PC-3 (cell line): Measurements from ENCODE around the gene ADAM29. TPM values are rescaled to one million over a fixed set of nuclear protein-coding genes. Genes with fewer than 3 reads are reported as not detected.
"Not testable (repeated sequence)": the region's sequence is repeated elsewhere in the genome, so short reads cannot be mapped to it uniquely, and the experiment has no call there.

Experiments used
- ATAC-seq: fragments of 200-7000 bp; cut with Tn5 transposase; 2 replicates; pipeline ENCODE4 v1.9.1; 2020; ENCODE audit warnings: mild to moderate bottlenecking, moderate library complexity
- BruUV-seq: library from RNA; stranded (reverse); fragments of 400-500 nt; replicated peaks from 2 replicates; lab custom pipeline; 2021; lab: Mats Ljungman, UMichigan
- CTCF ChIA-PET: fragments of 300-600 bp; sonication (Branson Sonifier 250); formaldehyde crosslinking; loops from one replicate; lab custom pipeline; 2022; ENCODE audit warnings: antibody characterized with exemption; lab: Charles Lee
- POLR2A ChIA-PET: fragments of 300-600 bp; sonication (Branson Sonifier 250); formaldehyde crosslinking; loops from one replicate; lab custom pipeline; 2022; ENCODE audit warnings: antibody characterized with exemption; ENCODE audit not compliant: unreplicated experiment; lab: Charles Lee
- DNase-seq: peaks from one replicate; pipeline ENCODE4 v3.0.0-alpha.2; 2015
- H2AFZ ChIP-seq: fragments of 300-600 bp; sonication (generic); 2 replicates; pipeline ENCODE4 v1.6.0; 2016; ENCODE audit warnings: antibody characterized with exemption, low read length
- H3F3A ChIP-seq: fragments of 300-600 bp; sonication (generic); one replicate; pipeline ENCODE4 v1.6.0; 2017; ENCODE audit warnings: antibody characterized with exemption, low read length, control low read depth, mild to moderate bottlenecking; ENCODE audit not compliant: unreplicated experiment
- H3K27ac ChIP-seq: fragments of 300-600 bp; sonication (generic); 2 replicates; pipeline ENCODE4 v1.5.1; 2016; ENCODE audit warnings: mild to moderate bottlenecking, low read length
- H3K27me3 ChIP-seq: fragments of 300-600 bp; sonication (generic); 2 replicates; pipeline ENCODE4 v1.6.1; 2016; ENCODE audit warnings: low read length, mixed read lengths
- H3K36me3 ChIP-seq: fragments of 300-600 bp; sonication (generic); 2 replicates; pipeline ENCODE4 v1.6.1; 2016; ENCODE audit warnings: low read depth, mixed run types, low read length, mixed read lengths
- H3K4me1 ChIP-seq: fragments of 300-600 bp; sonication (generic); 2 replicates; pipeline ENCODE4 v1.5.1; 2016; ENCODE audit warnings: low read length; ENCODE audit not compliant: insufficient read depth
- H3K4me2 ChIP-seq: fragments of 300-600 bp; sonication (generic); 2 replicates; pipeline ENCODE4 v1.6.0; 2016; ENCODE audit warnings: low read length
- H3K4me3 ChIP-seq: fragments of 300-600 bp; sonication (generic); 2 replicates; pipeline ENCODE4 v1.5.1; 2016; ENCODE audit warnings: mild to moderate bottlenecking, low read length, mixed read lengths
- H3K79me2 ChIP-seq: fragments of 300-600 bp; sonication (generic); 2 replicates; pipeline ENCODE4 v1.6.1; 2017; ENCODE audit warnings: low read length, mixed read lengths
- H3K9ac ChIP-seq: fragments of 300-600 bp; sonication (generic); 2 replicates; pipeline ENCODE4 v1.6.0; 2016; ENCODE audit warnings: mild to moderate bottlenecking, low read length
- H3K9me2 ChIP-seq: fragments of 300-600 bp; sonication (generic); replicated peaks from 2 replicates; pipeline ENCODE4 v1.6.1; 2016; ENCODE audit warnings: mixed run types, low read length, mixed read lengths
- H3K9me3 ChIP-seq: fragments of 300-600 bp; sonication (generic); 2 replicates; pipeline ENCODE4 v1.6.1; 2016; ENCODE audit warnings: low read length, mixed read lengths
- H4K20me1 ChIP-seq: fragments of 300-600 bp; sonication (generic); 2 replicates; pipeline ENCODE4 v1.6.1; 2016; ENCODE audit warnings: low read length, mixed read lengths
- CTCF ChIP-seq: fragments of 300-600 bp; sonication (generic); conservative IDR thresholded peaks from 2 replicates; pipeline ENCODE4 v1.5.1; 2017; ENCODE audit warnings: antibody characterized with exemption, low read depth, mild to moderate bottlenecking, low read length
- EZH2 ChIP-seq: fragments of 300-600 bp; sonication (generic); IDR thresholded peaks from one replicate; pipeline ENCODE4 v1.6.1; 2017; ENCODE audit warnings: antibody characterized with exemption, mild to moderate bottlenecking, low read length; ENCODE audit not compliant: unreplicated experiment
- EZH2phosphoT487 ChIP-seq: fragments of 300-600 bp; sonication (generic); IDR thresholded peaks from 2 replicates; pipeline ENCODE4 v1.6.1; 2018; ENCODE audit warnings: mild to moderate bottlenecking, antibody characterized with exemption, low read length, borderline replicate concordance
- intact Hi-C: fragments of 100-400 bp; cut with micrococcal nuclease; formaldehyde crosslinking; loops from 2 replicates; pipeline ENCODE4 v1.9.0; 2023
- total RNA-seq: library from RNA; depleted of rRNA; stranded (reverse); fragments of >200 nt; gene quantifications from 2 replicates; pipeline ENCODE4 v1.2.3, GENCODE V29; 2014

Gene ADAM29
- total RNA-seq, 1 experiment from 2014 or later: not detected

GRCh38 chr4:174871407-174871806 is 46.8 kb upstream of the ADAM29 start:
- no TSS peak for BruUV-seq
- Histone ChIP-seq H3K36me3 (no peaks in the 10 kb centered on the region), H3K9ac (no peak overlapping the region), H3K27ac (no peak overlapping the region), H3K79me2 (no peaks in the 10 kb centered on the region), H4K20me1 (no peaks in the 10 kb centered on the region), H3K9me3 (no peaks in the 10 kb centered on the region), H3K27me3 (no peaks in the 10 kb centered on the region), H2AFZ (no peak overlapping the region), H3K9me2 (no peaks in the 10 kb centered on the region), H3F3A (no peaks in the 10 kb centered on the region), H3K4me2 (0 out of 2 replicates have a peak overlapping the region, but pooled peaks have one; percentile 30), H3K4me1 (peaks cover 20% of the 10 kb centered on the region), H3K4me3 (no peak overlapping the region)
- CTCF ChIA-PET: no interaction called here
- no peak for TF ChIP-seq CTCF
- no peak for TF ChIP-seq EZH2phosphoT487
- no peak for TF ChIP-seq EZH2
- POLR2A ChIA-PET: no interaction called here
- ATAC-seq (no peak), DNase-seq (no peak)
- intact Hi-C loops: no loop called here

- H3K9ac ChIP-seq, H3K4me3 ChIP-seq, CTCF ChIA-PET, BruUV-seq, H3K4me2 ChIP-seq, H3K36me3 ChIP-seq, H4K20me1 ChIP-seq, H3K27me3 ChIP-seq, ATAC-seq, POLR2A ChIA-PET, H2AFZ ChIP-seq, H3K27ac ChIP-seq, H3K9me2 ChIP-seq, H3F3A ChIP-seq, H3K79me2 ChIP-seq, intact Hi-C loops, H3K9me3 ChIP-seq: not testable (repeated sequence)
- peaks cover 20% of the 10 kb centered on the region for H3K4me1 ChIP-seq
- DNase-seq: peak; percentile 9
Measured at GRCh38 chr4:174873146-174873545, 45.0 kb upstream of the ADAM29 start.

- Histone ChIP-seq H2AFZ (no peak overlapping the region), H3F3A (no peaks in the 10 kb centered on the region), H3K79me2 (no peaks in the 10 kb centered on the region), H4K20me1 (no peaks in the 10 kb centered on the region), H3K4me3 (no peak overlapping the region), H3K27me3 (no peaks in the 10 kb centered on the region), H3K9ac (no peak overlapping the region), H3K36me3 (no peaks in the 10 kb centered on the region), H3K9me2 (no peaks in the 10 kb centered on the region), H3K4me2 (no peak overlapping the region), H3K27ac (no peak overlapping the region), H3K4me1 (peaks cover 16% of the 10 kb centered on the region), H3K9me3 (no peaks in the 10 kb centered on the region)
- intact Hi-C loops: loop anchor here (1.0 to 2.0 kb wide), 3 partner anchors 251 to 663 kb away; no protein-coding TSS in a partner anchor
- ChIA-PET CTCF (no interaction called here), POLR2A (no interaction called here)
- TF ChIP-seq EZH2phosphoT487 (no peak), EZH2 (no peak), CTCF (peak; percentile 56)
- ATAC-seq (no peak), DNase-seq (peak; percentile 63)
- BruUV-seq: no TSS peak
Measured at GRCh38 chr4:174873931-174874330, 44.2 kb upstream of the ADAM29 start.
